ENCODE results near the gene ATP6V1G2.
"Not testable (repeated sequence)": the region's sequence is repeated elsewhere in the genome, so short reads cannot be mapped to it uniquely, and the experiment has no call there.

ATP6V1G2 gene

GRCh38 chr6:31529329-31530150 lies 16.9 kb downstream of the ATP6V1G2 start:
- DNase-seq (ENCODE audit: low spot score): no peak

- DNase-seq (ENCODE audit: low spot score): no peak
These were observed 17.5 kb downstream of the ATP6V1G2 start, which contains the start of gene MCCD1 for GRCh38 chr6:31528821-31529328. TSS of gene MCCD1 (plus strand) at chr6:31528962. CDS start at chr6:31529015, 53 bp downstream.

GRCh38 chr6:31528307-31528777 lies 18.1 kb downstream of the ATP6V1G2 start:
- no peak for DNase-seq (ENCODE audit: low spot score)

- no peak for DNase-seq (ENCODE audit: low spot score)
These were observed 20.3 kb downstream of the ATP6V1G2 start for GRCh38 chr6:31525932-31526591.

- no peak for DNase-seq (ENCODE audit: low spot score)
These were observed 20.9 kb downstream of the ATP6V1G2 start for GRCh38 chr6:31525553-31525931.

- no peak for DNase-seq (ENCODE audit: low spot score)
These were observed 24.6 kb downstream of the ATP6V1G2 start for GRCh38 chr6:31521835-31522234.

- no peak for DNase-seq (ENCODE audit: low spot score)
These were observed 32.8 kb downstream of the ATP6V1G2 start for GRCh38 chr6:31513456-31514165.

- no peak for DNase-seq (ENCODE audit: low spot score)
These were observed 36.4 kb downstream of the ATP6V1G2 start for GRCh38 chr6:31510007-31510406.

GRCh38 chr6:31509036-31509435 lies 37.4 kb downstream of the ATP6V1G2 start:
- not testable (repeated sequence) for DNase-seq (ENCODE audit: low spot score)

- no peak for DNase-seq (ENCODE audit: low spot score)
These were observed 43.8 kb downstream of the ATP6V1G2 start for GRCh38 chr6:31502586-31502985.

- DNase-seq (ENCODE audit: low spot score): not testable (repeated sequence)
These were observed 46.8 kb downstream of the ATP6V1G2 start for GRCh38 chr6:31499648-31500047.

GRCh38 chr6:31498748-31499147 lies 47.7 kb downstream of the ATP6V1G2 start:
- DNase-seq (ENCODE audit: low spot score): no peak

GRCh38 chr6:31497531-31498476 lies 48.6 kb downstream of the ATP6V1G2 start, which contains the start of gene MICB:
TSS of gene MICB (plus strand) at chr6:31498145. CDS start at chr6:31498194, 49 bp downstream.
- DNase-seq (ENCODE audit: low spot score): no peak

- not testable (repeated sequence) for DNase-seq (ENCODE audit: low spot score)
These were observed 49.6 kb downstream of the ATP6V1G2 start for GRCh38 chr6:31496826-31497225.

GRCh38 chr6:31495580-31495979 lies 50.8 kb downstream of the ATP6V1G2 start:
- DNase-seq (ENCODE audit: low spot score): no peak

Small RNA genes within 50 kb of the gene (small RNA-seq; reads per million reads assigned to genes)
- gene AL663061.1 (0 reads per million in 2 experiments), gene RF00019 (0 reads per million in 2 experiments), gene SNORD117 (21.0 to 611 reads per million in 2 experiments), gene SNORD84 (0 reads per million in 2 experiments)
